Stimulated activated CD4-positive, alpha-beta T cell treated with anti-CD3 and anti-CD28 coated beads, TNF-alpha, amount 100 ng/mL, for 48 hours (primary cell): ENCODE results near the gene C18orf54.
"Not testable (repeated sequence)": the region's sequence is repeated elsewhere in the genome, so short reads cannot be mapped to it uniquely, and the experiment has no call there.

Experiments
- DNase-seq, 3 donors: peaks; one replicate each; pipeline ENCODE4 v3.0.0-alpha.2; 2020; ENCODE audit warnings: low read depth in 3 of 3

C18orf54 gene

GRCh38 chr18:54357660-54358494 is at the start of gene C18orf54, which contains the start of gene STARD6:
Gene C18orf54, plus strand, starts transcription at chr18:54357906. Its CDS starts 2,667 bp downstream, at chr18:54360573.
Gene STARD6, minus strand, starts transcription at chr18:54357858. Its CDS starts 3,285 bp downstream, at chr18:54354573.
- DNase-seq = peak; percentile 77 to 81 (median 78)

GRCh38 chr18:54309564-54309963 is 48.1 kb upstream of the C18orf54 start:
- not testable (repeated sequence) for DNase-seq

- DNase-seq = no peak
Observed at GRCh38 chr18:54316071-54316820, 41.5 kb upstream of the C18orf54 start.

GRCh38 chr18:54323561-54323960 is 34.1 kb upstream of the C18orf54 start:
- no peak for DNase-seq

GRCh38 chr18:54323970-54324369 is 33.7 kb upstream of the C18orf54 start:
- no peak for DNase-seq

- no peak for DNase-seq
Observed at GRCh38 chr18:54327818-54328217, 29.9 kb upstream of the C18orf54 start.

- DNase-seq = no peak
Observed at GRCh38 chr18:54329787-54330186, 27.9 kb upstream of the C18orf54 start.

GRCh38 chr18:54330768-54331548 is 26.7 kb upstream of the C18orf54 start:
- no peak for DNase-seq

GRCh38 chr18:54335638-54336173 is 22.0 kb upstream of the C18orf54 start:
- no peak for DNase-seq

- no peak for DNase-seq
Observed at GRCh38 chr18:54338230-54338629, 19.5 kb upstream of the C18orf54 start.

- DNase-seq = no peak
Observed at GRCh38 chr18:54351186-54351585, 6.5 kb upstream of the C18orf54 start.

GRCh38 chr18:54357082-54357659 is 535 bp upstream of the C18orf54 start:
- no peak for DNase-seq

- DNase-seq = no peak
Observed at GRCh38 chr18:54358495-54359040, 862 bp downstream of the C18orf54 start.

GRCh38 chr18:54359233-54359632 is 1.5 kb downstream of the C18orf54 start:
- DNase-seq = no peak

GRCh38 chr18:54360406-54360805 is 2.7 kb downstream of the C18orf54 start:
- no peak for DNase-seq

GRCh38 chr18:54378057-54378456 is 20.4 kb downstream of the C18orf54 start:
- DNase-seq = no peak

GRCh38 chr18:54381640-54382039 is 23.9 kb downstream of the C18orf54 start:
- DNase-seq = no peak

- no peak for DNase-seq
Observed at GRCh38 chr18:54382076-54382475, 24.4 kb downstream of the C18orf54 start.

- DNase-seq = no peak
Observed at GRCh38 chr18:54382733-54383252, 25.1 kb downstream of the C18orf54 start.

GRCh38 chr18:54386043-54386442 is 28.3 kb downstream of the C18orf54 start:
- DNase-seq = no peak
